NOMO-1 treated with dmso at 0.1 percent for 144 hours (cell line): Measurements from ENCODE around the gene SPRED2.
"Not testable (repeated sequence)": the region's sequence is repeated elsewhere in the genome, so short reads cannot be mapped to it uniquely, and the experiment has no call there.

Experiments
- DNase-seq: peaks from one replicate; lab custom pipeline; 2025; ENCODE audit not compliant: unreplicated experiment; lab: John Stamatoyannopoulos, UW

Gene SPRED2

DNA sequence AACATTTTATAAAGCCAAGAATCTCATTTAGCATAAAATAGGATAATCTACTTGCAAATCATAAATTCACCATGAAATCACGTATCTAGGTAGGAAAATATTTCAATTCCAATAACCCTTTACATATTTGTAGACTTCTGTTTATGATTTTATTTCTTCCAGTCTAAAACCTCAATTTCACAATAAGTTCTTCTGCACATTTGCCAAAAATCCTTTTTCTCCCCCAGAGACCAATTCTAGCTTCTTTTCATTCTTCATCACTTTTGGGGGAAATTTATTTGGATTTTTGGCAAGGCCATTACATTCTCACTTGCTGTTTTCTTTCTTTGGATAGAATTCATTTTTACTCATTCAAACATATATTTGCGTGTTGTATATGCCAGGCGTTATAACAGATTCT lies 86.8 kb downstream of the SPRED2 start:
- no peak for DNase-seq

DNA sequence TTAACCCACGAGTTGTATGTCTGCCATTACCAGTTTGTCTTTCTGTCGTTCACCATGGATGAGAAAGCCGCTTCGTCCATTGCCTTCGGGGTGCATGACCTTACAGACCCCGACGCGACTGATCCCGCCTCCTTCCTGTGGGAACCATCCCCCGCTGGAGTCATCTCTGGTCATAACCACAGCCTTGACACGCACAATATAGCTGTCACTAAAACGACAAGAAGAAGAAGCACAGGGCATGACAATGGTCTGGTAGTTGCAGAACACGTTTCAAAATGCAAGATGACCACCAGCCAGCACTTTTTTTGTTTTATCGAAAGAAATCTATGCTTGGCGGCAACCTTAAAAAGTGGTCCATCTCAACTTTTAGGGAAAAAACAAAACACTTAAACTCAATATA lies 87.7 kb downstream of the SPRED2 start:
- no peak for DNase-seq

DNA sequence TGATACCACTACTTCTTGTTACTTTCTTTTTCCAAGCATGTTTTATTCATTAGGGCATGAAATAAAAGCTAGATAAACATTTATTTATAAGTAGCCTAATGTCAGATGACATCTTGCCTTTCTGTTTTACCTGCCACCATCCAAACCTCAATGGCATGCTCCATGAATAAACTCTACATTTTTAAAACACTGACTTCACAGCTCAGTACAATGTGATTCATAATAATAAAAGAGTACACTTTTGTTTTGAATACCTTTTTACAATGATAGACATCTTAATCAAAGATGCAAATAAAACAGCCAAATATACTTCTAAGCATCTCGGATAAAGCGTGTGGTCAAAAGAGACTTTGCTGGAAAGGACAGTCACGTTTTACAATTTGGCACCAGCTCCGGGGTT lies 88.2 kb downstream of the SPRED2 start:
- no peak for DNase-seq

DNA sequence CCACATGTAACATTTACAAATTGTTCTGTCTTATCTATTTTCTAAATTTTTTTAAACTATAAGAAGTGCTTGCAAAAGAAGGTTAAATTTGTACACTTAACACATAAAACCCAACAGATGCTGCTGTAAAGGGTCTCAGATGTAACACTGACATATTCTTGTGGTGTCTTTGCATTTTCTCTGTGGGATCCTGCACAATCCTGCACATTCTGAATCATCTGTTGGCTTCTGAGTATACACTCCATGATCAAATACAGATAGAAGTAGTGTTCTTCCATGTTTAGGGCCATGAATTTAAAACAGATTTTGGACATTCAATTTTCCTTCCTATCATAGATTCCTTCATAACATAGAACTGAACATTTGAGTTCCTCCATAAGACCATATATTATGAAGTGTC lies 89.0 kb downstream of the SPRED2 start:
- DNase-seq = no peak

DNA sequence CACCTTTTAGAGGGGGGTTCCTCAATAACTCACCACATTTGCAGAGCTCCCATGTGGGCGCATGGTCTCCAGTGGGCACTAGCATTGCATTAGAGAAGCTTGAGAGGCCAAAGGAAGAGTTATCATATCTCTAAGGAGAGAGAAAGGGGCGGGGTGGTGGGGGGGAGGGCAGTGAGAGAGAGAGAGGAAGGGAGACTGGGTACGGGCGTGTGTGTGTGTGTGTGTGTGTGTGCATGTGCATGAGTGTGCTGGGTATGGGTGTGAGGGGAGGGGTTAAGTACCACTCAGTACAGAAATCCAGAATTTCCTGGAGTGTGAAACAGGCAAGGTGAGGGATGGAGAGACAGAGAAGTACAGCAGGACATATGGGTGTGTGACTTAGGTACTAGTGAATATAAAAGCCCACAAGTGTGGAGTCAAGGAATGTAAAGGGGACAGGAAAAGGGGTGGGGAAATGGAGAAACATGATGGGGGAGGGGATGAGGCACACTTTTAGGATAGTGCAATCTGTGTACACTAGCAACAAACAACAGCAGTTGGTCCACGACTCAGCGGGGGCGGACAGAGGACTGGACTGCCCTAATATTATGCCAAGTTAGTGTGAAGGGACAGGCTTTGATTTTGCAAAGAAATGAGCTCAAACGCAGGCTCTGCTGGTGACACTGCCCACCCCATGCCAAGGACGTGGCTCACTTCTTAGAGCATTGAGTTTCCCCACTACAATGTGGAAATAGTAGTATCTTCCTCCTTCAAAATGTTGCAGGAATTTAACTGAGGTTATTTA lies 91.3 kb downstream of the SPRED2 start:
- DNase-seq = no peak

DNA sequence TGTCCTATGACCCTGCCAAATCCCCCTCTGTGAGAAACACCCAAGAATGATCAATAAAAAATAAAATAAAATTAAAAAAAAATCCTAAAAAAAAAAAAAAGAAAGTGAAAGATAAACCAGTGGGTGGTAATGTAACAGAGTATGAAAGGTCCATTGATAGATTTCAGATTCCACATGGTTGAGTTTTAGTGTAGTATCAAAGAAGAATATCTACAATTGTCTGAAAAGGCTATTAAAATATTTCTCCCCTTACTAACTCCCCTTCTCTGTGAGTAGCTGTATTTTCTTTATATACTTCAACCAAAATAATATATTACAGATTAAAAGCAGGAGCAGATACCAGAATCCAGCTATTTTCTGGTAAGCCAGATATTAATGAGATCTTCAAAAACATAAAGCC lies 92.8 kb downstream of the SPRED2 start:
- DNase-seq = no peak

DNA sequence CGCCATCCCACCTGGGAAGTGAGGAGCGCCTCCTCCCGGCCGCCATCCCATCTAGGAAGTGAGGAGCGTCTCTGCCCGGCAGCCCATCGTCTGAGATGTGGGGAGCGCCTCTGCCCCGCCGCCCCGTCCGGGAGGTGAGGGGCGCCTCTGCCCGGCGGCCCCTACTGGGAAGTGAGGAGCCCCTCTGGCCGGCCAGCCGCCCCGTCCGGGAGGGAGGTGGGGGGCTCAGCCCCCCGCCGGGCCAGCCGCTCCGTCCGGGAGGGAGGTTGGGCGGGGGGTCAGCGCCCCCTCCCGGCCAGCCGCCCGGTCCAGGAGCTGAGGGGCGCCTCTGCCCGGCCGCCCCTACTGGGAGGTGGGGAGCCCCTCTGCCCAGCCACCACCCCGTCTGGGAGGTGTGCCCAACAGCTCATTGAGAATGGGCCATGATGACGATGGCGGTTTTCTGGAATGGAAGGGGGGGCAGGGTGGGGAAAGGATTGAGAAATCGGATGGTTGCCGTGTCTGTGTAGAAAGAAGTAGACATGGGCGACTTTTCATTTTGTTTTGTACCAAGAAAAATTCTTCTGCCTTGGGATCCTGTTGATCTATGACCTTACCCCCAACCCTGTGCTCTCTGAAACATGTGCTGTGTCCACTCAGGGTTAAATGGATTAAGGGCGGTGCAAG lies 93.4 kb downstream of the SPRED2 start:
- not testable (repeated sequence) for DNase-seq

DNA sequence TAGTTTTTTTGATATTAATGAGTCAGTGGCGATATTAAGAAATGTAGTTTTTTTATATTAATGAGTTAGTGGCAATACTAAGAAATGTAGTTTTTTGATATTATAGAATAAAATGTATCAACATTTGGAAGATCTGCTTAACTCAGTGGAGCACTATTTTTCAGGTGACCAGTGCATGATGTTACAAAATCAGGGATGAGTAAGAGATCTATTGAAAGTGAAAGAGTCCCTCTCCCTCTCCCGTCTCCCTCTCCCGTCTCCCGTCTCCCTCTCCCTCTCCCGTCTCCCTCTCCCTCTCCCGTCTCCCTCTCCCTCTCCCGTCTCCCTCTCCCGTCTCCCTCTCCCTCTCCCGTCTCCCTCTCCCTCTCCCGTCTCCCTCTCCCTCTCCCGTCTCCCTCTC lies 94.5 kb downstream of the SPRED2 start:
- not testable (repeated sequence) for DNase-seq

DNA sequence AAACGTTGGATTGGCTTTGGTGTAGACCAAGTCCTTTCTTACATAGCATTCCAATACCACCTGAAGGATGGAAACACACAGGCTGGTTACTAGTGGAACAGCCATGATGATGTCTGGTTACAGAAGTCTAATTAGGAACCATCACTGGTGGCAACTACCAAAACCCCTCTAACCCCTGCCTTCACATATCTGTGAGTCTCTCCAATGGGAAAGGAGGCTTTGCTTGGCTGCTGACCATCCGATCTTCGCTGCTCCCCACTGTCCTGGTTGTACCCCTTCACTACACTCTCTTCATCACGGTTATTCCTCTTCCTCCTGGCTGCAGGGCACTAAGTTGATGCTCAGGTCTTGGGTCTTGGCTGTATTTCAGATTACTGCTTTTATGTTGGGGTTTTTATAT lies 97.7 kb downstream of the SPRED2 start:
- DNase-seq = no peak

DNA sequence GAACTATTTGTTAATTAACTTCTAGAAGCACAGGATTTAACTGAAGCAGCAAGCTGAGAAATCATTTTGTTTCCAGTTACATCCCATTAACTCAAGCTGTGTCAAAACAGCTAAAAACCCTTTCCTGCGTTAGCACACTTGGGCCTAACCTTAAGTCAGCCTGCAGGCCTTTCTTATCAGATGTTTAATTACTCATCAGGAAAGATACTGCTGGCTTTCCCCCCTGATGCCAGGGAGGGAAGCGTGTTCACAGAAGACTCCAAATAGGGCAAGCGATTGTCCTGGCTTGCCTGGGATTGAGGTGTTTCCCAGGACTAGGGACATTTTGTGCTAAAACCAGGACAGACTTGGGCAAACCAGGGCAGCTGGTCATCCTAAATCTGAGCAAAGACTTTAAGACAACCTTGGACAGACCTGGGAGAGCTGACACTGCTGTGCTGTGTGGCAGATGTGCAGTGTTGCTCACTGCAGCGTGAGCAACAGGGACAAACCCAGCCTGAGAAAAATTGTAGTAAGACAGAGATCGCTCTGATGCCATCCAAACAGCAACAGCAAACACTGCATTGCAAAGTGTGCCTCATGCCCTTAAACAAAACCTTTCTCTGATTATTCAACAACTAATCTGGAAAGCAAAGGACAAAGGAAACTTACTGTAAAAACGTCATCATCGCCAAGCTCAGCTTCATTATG lies 100.9 kb downstream of the SPRED2 start:
- DNase-seq = no peak

DNA sequence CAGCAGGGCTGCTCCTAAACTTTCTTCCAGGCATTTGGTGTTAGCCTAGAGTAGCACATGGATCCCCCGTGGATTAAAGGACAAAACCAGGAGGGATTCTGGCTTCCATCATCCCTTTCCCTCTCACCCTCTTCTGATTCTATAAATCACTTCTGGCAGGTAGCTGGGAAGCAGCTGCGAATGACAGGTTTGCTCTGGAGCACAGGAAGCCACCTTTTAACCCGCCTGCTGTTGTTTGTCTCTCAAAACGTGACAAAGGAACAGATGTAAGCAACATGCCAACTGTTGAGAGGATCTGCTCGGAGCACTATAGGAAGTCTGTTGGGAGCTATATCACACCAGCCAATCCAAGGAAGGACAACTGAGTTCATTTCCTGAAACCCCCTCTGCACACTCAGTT lies 102.9 kb downstream of the SPRED2 start:
- DNase-seq = no peak

DNA sequence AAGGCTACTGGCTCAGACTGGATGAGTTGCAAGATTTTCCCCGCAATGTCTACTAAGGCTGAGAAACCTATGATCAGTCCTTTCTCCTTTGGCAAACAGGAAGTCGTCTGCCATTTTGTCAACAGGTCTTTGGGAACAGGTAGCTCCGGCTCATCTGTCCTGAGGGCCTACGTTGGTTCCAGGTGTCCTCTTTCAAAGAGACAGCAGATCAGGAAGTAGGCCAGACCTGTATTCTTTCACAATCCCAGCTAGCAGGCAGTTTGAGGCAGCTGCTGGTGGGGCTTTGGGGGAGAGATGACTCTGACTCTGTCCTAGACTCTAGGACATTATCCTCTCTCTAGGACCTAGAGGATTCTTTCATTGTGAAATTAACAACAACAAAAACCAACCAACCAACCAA lies 106.1 kb downstream of the SPRED2 start:
- no peak for DNase-seq

DNA sequence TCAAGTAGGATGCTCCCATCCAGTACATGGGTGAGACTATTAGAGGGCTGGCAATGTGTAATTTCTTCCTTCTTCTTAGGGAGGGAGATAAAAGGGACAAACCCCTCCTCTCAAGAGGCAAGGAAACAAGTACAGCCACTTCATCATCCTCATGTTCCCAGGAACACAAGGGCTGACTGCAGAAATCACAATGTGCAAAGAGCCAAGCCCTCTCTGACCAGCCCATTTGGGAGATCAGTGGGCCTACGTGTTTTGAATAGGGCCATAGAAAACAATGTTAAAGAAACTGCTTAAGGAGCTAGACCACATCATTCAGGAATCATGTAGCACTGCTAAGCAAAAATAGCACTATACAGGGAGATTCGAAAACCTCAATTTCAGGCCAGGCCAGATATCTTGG lies 107.3 kb downstream of the SPRED2 start:
- DNase-seq = no peak

DNA sequence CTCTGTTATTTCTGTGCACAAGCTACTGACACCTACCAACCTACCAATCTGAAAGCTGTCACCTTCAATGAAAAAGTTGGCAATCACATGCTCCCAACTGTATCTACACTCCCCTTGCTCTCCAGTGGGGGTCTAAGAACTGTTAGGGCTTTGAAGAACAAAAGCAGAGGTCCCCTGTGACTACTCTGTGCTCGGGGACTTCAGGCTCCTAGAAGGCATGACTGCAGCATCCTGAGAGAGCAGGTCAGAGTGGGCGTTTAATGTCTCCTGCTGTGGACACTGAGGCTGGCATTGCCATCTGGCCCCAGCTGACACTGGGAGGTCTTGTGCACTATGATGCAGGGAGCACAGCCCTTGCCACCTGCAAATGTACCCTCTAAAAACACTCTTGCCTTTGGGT lies 111.5 kb downstream of the SPRED2 start:
- DNase-seq = no peak

DNA sequence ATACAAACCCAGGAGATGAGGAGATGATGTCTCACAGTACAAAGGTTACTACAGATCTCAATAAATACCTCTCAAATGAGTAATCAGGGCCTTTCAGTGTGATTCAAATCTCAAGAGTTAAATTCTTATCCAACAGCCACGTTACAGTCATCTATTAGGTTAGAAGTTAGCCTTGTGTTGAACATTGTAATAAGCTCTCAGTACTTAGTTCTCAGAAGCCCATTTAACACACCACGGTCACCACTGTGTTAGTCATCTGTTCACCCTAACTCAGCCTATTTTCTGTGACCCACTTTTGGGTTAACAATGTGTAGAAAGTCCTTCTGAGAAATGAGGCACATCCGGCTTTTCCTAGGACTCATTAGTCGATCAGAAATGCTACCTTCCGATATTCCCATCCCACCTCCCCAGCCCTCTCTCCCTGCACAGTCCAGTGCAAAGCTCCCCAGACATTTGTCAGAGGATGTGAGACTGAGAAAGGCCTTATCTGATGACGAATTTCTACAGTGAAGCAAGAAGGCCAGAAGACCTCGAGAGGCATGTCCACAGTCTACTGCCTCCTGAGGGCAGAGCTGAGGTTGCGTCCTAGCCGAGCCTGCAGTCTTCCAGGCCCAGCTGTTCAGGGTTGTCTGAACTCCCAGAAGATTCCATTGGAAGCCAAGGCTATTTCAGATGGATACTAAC lies 112.2 kb downstream of the SPRED2 start:
- DNase-seq = no peak

DNA sequence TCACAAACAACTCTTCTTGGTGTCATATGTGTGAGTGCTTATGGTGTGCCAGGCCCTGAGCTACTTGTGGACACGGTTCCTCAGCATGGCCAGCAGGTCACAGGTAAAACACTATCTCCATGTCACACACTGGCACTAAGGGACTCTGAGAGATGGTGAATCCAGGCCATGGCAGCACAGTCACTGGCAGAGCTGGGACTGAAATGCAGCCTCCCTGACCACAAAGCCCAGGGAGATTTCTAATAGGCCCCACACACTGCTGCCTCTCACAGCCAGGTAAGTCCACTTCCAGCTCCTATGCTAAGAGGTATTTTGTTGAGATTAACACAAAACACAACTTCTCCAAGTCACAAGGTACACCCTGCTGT lies 112.7 kb downstream of the SPRED2 start:
- no peak for DNase-seq

DNA sequence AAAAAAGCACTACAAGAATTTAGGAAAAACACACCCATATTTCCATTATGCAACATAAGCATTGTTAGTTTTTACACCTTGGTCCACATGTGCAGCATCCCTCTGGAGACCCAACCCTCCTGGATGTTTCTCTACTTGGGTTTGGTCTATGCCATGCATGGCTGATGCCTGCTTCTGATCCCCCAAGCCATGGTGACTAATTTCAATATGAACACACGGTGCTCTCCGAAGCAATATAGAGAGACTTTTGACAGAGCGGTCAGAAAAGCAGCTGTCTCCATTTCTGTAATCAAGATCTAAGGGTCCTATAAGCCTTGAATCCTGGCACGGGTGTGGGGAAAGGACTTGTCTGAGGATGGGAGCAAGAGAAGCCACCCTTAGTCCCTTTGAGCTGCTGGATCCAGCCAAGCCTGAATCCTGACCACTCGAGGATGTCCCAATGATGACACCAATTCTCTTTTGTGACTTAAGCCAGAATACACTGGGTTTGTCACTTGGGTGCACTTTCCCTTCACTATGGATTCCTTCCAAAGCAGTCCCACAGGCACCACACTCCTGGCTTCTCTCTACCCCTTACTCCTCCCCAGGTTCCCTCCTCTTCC lies 113.2 kb downstream of the SPRED2 start:
- no peak for DNase-seq

DNA sequence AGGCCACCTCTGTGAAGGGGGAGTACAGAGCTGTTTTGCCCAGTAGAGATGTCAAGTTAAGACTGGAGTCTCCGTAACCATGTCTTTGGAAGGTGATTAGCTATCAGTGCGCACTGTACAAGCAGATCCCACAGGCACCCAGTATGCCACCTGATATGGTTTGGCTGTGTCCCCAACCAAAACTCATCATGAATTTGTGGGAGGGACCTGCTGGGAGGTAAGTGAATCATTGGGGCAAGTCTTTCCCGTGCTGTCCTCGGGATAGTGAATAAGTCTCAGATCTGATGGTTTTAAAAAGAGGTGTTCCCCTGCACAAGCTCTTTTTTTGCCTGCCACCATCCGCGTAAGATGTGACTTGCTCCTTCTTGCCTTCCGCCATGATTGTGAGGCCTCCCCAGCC lies 114.6 kb downstream of the SPRED2 start:
- DNase-seq = no peak

DNA sequence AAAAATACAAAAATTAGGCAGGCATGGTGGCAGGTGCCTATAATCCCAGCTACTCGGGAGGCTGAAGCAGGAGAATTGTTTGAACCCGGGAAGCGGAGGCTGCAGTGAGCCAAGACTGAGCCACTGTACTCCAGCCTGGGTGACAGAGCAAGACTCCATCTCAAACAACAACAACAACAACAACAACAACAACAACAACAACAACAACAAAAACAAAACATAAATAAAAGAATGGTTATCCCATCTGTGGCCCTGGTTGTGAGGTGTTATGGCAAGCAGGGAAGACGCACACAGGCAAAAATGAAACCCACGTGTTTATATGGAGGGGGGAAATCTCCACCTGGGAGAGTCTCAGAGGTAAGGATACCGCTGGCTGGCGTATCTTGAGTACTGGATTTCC lies 115.0 kb downstream of the SPRED2 start:
- DNase-seq = not testable (repeated sequence)

DNA sequence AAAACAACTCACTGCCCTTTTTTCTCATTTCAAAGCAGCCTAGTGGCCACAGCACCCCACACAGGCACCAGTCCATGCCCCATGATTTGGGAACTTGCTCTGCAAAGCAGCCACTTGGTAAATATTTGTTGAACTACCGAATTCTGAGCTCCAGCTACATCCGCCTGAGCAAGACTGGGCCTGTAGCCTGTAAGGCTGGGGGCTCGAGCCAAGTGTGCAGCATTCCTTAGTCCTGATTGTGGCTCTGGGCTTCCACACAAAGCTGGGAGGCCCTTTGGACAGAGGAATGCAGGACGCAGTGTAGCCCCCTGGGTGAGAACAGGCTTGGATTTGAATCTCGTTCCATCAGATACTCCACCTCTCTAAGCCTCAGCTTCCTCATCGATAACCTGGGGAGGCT lies 116.3 kb downstream of the SPRED2 start:
- DNase-seq = no peak

DNA sequence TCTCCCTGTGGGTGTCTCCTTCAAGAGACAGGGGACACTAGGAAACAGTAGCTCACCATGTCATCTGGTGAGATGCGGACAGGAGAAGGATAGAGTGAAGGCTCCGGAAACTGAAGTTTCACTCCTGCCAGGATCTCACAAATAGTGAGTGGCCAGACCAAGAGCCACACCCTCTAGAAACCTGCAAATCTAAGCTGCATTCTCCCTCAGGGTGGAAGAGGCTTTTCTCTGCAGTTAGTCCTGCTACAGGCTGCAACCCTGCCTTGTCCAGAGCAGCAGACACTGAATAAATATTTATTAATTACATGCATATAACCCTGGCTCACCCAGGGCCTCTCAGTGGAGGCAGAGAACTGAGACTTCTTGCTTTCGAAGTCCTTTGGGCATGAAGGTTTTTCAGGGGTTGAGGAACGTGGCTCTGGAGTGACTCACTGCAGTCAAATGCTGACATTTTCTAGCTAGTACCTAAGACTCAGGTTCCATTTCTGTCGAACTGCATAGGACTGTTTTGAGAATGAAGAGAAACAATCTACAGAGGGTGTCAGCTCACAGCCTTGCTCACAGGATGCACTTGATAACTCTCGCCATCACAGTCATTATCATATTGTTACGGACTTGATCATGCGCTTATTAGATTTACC lies 117.5 kb downstream of the SPRED2 start:
- DNase-seq = no peak
